GM12875 (cell line): ENCODE data around the gene SLC27A2.
"Not testable (repeated sequence)": the region's sequence is repeated elsewhere in the genome, so short reads cannot be mapped to it uniquely, and the experiment has no call there.

Experiments
- H3K4me3 ChIP-seq: one replicate; pipeline ENCODE4 v1.5.1; 2011; ENCODE audit warnings: low read depth, low read length, control low read depth
- TF ChIP-seq, protein P1 (sequence below): IDR thresholded peaks from 2 replicates; pipeline ENCODE4 v1.5.1; 2011; ENCODE audit warnings: low read depth, mild to moderate bottlenecking, control low read depth, inconsistent platforms, low read length, moderate library complexity, borderline replicate concordance; ENCODE audit not compliant: insufficient read depth

The SLC27A2 gene

DNA sequence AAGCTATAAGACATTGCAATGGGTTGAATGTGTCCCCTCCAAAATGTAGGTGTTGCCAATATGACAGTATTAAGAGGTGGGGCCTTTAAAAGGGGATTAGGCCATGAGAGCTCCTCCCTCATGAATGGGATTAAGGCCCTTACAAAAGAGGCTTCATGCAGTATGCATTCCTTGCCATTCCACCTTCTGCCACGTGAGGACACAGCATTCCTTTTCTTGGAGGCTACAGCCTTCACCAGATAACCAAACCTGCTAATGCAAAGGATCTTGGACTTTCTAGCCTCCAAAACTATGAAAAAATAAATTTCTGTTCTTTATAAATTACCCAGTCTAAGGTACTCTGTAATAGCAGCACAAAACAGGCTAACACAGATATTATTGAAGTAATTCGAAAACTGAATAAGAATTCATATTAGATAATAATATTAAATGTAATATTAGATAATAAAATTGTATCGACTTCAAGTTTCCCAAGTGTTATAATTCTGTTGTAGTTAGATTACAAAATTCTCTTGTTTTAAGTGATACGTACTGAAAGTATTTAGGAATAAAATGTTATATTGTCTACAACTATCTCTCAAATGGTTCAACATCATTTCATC, 33.5 kb upstream of the SLC27A2 start:
- TF ChIP-seq, protein P1, sequence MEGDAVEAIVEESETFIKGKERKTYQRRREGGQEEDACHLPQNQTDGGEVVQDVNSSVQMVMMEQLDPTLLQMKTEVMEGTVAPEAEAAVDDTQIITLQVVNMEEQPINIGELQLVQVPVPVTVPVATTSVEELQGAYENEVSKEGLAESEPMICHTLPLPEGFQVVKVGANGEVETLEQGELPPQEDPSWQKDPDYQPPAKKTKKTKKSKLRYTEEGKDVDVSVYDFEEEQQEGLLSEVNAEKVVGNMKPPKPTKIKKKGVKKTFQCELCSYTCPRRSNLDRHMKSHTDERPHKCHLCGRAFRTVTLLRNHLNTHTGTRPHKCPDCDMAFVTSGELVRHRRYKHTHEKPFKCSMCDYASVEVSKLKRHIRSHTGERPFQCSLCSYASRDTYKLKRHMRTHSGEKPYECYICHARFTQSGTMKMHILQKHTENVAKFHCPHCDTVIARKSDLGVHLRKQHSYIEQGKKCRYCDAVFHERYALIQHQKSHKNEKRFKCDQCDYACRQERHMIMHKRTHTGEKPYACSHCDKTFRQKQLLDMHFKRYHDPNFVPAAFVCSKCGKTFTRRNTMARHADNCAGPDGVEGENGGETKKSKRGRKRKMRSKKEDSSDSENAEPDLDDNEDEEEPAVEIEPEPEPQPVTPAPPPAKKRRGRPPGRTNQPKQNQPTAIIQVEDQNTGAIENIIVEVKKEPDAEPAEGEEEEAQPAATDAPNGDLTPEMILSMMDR = peak; percentile 37; the same call in 1 of the 2 replicates

DNA sequence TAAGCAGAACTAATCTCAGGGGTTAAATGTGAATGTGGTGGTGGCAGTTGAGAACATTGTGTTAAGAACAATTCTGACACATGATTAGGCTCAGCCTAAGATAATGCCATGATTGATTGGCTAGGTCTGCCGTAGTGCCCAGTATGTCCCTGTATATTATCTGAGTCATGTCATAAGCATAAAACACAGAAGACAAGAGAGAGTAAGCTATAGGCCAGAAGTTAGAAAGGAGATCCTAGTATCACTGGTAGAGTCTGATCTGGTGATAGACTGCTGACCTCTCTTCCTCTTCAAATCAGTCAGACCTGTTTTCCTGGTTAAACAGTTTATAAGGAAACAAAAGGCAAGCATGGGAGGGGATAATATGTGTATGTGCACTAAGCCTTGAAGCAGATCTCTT, 32.9 kb upstream of the SLC27A2 start:
- TF ChIP-seq, protein P1 = no peak

More for the DNA sequence above, 33.5 kb upstream of the SLC27A2 start:
- no peak overlapping the region for H3K4me3 ChIP-seq

DNA sequence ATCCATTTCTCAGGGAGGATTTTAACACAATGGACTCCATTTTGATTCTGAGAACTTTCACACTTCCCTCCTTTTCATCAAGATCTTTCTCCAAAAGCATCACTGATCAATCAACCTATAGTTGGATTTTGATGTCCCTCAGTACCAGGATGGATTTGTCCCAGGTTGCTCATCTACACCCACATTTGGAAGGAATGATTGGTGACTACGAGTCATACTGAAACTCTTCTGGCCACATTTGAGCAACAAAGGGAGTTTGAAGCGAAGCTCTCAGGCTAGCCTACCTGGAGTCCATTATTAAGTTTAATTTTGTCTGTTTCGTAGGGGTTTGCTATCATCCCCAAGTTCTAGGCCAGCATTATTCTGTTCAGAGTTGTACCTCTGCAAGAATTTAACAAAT, 31.6 kb upstream of the SLC27A2 start:
- TF ChIP-seq, protein P1 = no peak
- no peak overlapping the region for H3K4me3 ChIP-seq

More for the DNA sequence above, 32.9 kb upstream of the SLC27A2 start:
- H3K4me3 ChIP-seq = no peak overlapping the region

DNA sequence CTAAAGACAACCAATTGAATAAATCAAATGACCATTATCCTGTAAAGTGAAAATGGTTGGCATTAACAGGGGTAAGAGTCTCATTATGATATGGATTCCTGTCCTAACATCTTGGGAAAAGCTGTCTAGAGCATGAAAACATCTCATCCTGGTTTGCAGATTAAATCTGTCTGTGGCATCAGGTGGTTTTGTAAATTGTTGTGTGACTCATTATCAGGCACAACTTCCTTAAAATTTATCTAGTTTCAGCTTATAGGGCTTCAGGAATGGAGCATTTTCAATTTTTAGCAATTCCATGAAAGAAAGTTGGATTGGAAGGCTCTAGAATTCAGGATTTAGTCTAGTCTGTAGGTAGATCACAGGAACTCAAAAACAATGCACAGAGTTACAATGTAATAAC, 31.1 kb upstream of the SLC27A2 start:
- TF ChIP-seq, protein P1 = no peak
- H3K4me3 ChIP-seq = no peak overlapping the region

DNA sequence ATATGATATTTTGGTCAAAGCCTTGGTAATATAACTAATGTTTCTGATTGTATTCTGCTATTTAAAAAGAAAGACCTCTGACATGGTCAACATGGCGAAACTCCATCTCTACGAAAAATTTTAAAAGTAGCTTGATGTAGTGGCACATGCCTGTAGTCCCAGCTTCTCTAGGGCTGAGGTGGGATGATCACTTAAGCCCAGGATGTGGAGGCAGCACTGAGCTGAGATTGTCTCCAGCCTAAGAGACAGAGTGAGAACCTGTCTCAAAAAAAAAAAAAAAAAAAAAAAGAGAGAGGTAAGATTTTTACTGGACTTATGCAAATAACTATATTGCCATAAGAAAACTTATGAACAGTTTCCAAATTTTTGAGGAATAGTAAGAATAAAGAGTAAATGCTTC, 30.5 kb upstream of the SLC27A2 start:
- no peak overlapping the region for H3K4me3 ChIP-seq
- TF ChIP-seq, protein P1 = no peak

DNA sequence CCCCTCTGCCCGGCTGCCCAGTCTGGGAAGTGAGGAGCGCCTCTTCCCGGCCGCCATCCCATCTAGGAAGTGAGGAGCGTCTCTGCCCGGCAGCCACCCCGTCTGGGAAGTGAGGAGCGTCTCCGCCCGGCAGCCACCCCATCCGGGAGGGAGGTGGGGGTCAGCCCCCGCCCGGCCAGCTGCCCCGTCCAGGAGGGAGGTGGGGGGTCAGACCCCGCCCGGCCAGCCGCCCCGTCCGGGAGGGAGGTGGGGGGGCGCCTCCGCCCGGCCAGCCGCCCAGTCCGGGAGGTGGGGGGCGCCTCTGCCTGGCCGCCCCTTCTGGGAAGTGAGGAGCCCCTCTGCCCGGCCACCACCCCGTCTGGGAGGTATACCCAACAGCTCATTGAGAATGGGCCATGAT, 23.8 kb upstream of the SLC27A2 start:
- not testable (repeated sequence) for H3K4me3 ChIP-seq

DNA sequence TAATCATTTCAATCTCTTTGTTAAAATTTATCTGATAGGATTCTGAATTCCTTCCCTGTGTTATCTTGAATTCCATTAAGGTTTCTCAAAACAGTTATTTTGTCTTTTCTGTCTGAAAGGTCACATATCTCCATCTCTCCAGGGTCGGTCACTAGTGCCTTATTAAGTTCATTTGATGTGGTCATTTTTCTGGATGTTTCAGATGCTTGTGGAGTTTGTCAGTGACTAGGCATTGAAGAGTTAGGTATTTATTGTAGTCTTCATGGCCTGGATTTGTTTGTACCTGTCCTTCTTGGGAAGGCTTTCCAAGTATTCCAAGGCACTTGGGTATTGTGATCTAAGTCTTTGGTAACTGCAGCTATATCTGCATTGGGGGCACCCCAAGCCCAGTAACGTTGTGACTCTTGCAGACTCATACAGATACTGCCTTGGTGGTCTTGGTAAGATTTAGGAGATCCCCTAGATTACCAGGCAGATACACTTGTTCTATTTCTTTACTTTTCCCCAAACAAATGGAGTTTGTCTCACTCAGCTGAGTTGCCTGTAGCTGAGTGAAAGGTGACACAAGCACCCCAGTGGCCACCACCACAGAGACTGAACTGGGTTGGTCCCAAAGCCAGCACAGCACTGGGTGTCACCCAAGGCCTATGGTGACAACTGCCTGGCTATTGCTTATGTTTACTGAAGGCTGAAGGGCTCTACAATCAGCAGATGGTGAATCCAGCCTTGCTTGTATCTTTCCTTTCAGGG, 18.9 kb upstream of the SLC27A2 start:
- TF ChIP-seq, protein P1 = no peak
- H3K4me3 ChIP-seq = no peak overlapping the region
